T-helper 17 cell (primary cell): Measurements from ENCODE around the gene FBXO11. TPM values are rescaled to one million over a fixed set of nuclear protein-coding genes. Genes with fewer than 3 reads are reported as not detected.

ENCODE experiments used
- ATAC-seq: fragments of 150-1000 bp; cut with Tn5 transposase; 2 replicates; pipeline ENCODE4 v1.10.0; 2021; ENCODE audit warnings: mild to moderate bottlenecking, moderate library complexity
- DNase-seq, 3 donors: peaks; one replicate each; pipeline versions ENCODE4 v3.0.0 to v3.0.0-alpha.2; 2020 to 2021
- H3K9me3 ChIP-seq: one replicate; pipeline ENCODE4 v1.7.0; 2013; ENCODE audit warnings: low read length, mild to moderate bottlenecking; ENCODE audit not compliant: control insufficient read depth, poor library complexity, severe bottlenecking
- H3K27ac Mint-ChIP-seq: one replicate; pipeline ENCODE4 v1.8.0; 2022; ENCODE audit warnings: mild to moderate bottlenecking, moderate library complexity, mixed read lengths
- H3K27me3 Mint-ChIP-seq: one replicate; pipeline ENCODE4 v1.8.0; 2022; ENCODE audit warnings: mixed read lengths
- H3K36me3 Mint-ChIP-seq: one replicate; pipeline ENCODE4 v1.8.0; 2022; ENCODE audit warnings: low read depth, mixed read lengths
- H3K4me1 Mint-ChIP-seq: one replicate; pipeline ENCODE4 v1.8.0; 2022; ENCODE audit warnings: mild to moderate bottlenecking, mixed read lengths
- H3K4me3 Mint-ChIP-seq: one replicate; pipeline ENCODE4 v1.8.0; 2022; ENCODE audit warnings: mild to moderate bottlenecking, moderate library complexity, mixed read lengths
- total RNA-seq, 4 donors: library from RNA in 2 of 4; stranded (reverse) in 2 of 4; gene quantifications; one replicate each; pipeline ENCODE4 v1.2.3 and lab custom pipeline; 2022 to 2026

FBXO11 gene
- total RNA-seq, 2 donors from 2014 or later: 95.7 to 106 TPM

DNA sequence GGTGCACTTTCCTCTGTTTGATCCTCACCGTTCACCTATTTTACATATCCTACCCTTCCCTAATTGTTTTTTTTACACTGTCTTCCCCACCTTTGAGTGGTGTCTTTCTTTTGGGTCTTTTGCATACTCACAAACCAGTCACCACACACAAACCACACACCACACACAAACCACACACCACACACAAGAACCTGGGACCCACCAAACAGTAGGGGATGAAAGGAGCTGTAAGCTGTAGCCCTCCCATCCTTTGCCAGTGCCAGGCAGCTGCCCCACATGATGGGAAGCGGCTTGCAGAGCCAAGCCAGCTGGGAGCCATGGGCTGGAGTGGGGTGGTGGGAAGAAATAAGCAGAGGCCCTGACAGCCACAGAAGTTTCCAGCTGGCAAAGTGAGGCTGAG, 162.2 kb downstream of the FBXO11 start:
- H3K9me3 ChIP-seq: no peaks in the 10 kb centered on the region
- no peak overlapping the region for H3K27ac Mint-ChIP-seq
- no peak for ATAC-seq
- DNase-seq: no peak
- H3K4me3 Mint-ChIP-seq: no peak overlapping the region
- peaks cover 6% of the 10 kb centered on the region for H3K4me1 Mint-ChIP-seq
- no peaks in the 10 kb centered on the region for H3K36me3 Mint-ChIP-seq
- H3K27me3 Mint-ChIP-seq: peaks cover 29% of the 10 kb centered on the region

DNA sequence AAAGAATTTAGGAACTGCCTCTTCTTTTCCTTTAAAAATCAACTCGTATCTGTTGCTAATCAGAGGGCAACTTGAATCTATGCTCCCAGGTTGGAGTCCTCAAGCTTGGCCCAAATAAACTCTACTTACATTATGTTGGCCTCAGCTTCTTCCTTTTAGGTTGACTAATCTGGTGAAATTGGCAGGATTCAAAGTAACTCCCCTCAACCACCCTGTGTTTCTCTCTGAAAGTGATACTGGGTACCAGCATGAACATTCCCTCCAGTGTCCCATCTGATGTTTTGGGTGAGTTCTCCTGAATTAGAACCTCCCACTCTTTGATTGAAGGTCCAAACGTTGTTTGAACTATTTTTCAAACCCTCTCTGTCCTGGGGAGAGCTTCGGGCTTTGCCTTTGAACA, 164.7 kb downstream of the FBXO11 start:
- H3K4me3 Mint-ChIP-seq: no peak overlapping the region
- no peak for DNase-seq
- ATAC-seq: no peak
- no peaks in the 10 kb centered on the region for H3K9me3 ChIP-seq
- peaks cover 8% of the 10 kb centered on the region for H3K4me1 Mint-ChIP-seq
- peaks cover 29% of the 10 kb centered on the region for H3K27me3 Mint-ChIP-seq
- no peaks in the 10 kb centered on the region for H3K36me3 Mint-ChIP-seq
- H3K27ac Mint-ChIP-seq: no peak overlapping the region

DNA sequence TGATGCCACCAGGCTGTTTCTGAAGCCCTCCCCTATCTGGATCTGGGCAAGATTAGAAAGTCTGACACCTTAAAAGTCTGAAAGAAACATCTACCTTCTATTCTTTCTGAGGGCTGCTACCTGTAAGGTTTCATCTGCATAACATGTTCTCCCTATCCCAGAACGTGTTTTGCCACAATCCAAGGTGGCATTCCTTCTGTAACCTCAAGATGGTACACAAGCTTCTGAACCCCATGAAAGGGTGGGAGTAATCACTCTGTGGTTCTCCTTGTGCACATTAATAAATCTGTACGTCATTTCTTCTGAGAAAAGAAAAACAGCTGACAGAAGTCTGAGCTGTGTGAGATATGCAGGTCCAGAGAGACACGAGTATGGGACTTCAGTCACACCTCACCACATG, 165.2 kb downstream of the FBXO11 start:
- no peaks in the 10 kb centered on the region for H3K36me3 Mint-ChIP-seq

More for the DNA sequence above, 165.2 kb downstream of the FBXO11 start:
- no peaks in the 10 kb centered on the region for H3K9me3 ChIP-seq
- Mint-ChIP-seq H3K27ac (no peak overlapping the region), H3K4me3 (no peak overlapping the region), H3K4me1 (peaks cover 8% of the 10 kb centered on the region), H3K27me3 (peaks cover 29% of the 10 kb centered on the region)
- ATAC-seq (no peak), DNase-seq (no peak)

Other genes with a start within 250 kb of the FBXO11 start
- 10 to 100 TPM; 24.2 to 27.8 TPM for gene MSH6, start 123.4 kb downstream of the FBXO11 start, total RNA-seq